HG03469 (cell line): Measurements from ENCODE around the gene HYAL2.
"Not testable (repeated sequence)": the region's sequence is repeated elsewhere in the genome, so short reads cannot be mapped to it uniquely, and the experiment has no call there.

Source experiments
- ATAC-seq: cut with Tn5 transposase; IDR thresholded peaks from one replicate; pipeline ENCODE4 v1.9.1; 2021; ENCODE audit warnings: mild to moderate bottlenecking, moderate library complexity, moderate number of reproducible peaks; ENCODE audit not compliant: unreplicated experiment

HYAL2 gene

DNA sequence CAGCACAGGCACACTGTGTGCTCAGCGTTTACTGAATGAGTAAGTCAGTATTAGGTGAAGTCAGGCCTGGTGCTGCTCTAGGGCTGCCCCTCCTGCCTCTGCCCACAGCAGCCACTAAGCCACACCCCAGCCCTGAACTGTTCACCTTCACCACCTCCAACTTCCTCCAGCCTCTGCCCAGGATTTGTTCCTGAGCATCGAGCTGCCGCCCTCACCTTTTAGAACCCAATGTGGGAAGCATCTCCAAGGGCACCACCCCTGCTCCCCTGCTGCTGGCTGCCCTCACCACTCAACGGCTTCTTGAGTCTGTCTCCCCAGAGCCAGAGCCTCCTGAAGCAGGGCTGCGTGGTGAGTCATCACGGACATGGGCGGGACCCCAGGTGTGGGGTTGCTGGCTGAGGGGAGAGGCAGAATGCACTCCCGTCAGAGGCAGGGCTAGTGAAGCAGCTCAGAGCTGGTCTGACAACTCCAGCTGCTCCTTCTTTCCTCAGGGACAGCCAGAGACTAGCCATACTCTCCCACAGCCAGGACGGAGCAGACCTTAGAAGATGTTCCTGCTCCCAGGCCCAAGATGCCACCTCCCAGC lies 5.8 kb downstream of the HYAL2 start:
- no peak for ATAC-seq

- ATAC-seq = no peak
Measured at GRCh38 chr3:50314816-50315215, 7.7 kb downstream of the HYAL2 start.

- no peak for ATAC-seq
Measured at GRCh38 chr3:50314342-50314741, 8.2 kb downstream of the HYAL2 start.

DNA sequence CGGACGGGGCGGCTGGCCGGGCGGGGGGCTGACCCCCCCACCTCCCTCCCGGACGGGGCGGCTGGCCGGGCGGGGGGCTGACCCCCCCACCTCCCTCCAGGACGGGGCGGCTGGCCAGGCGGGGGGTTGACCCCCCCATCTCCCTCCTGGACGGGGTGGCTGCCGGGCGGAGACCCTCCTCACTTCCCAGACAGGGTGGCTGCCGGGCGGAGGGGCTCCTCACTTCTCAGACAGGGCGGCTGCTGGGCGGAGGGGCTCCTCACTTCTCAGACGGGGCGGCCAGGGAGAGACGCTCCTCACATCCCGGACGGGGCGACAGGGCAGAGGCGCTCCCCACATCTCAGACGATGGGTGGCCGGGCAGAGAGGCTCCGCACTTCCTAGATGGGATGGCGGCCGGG lies 10.5 kb downstream of the HYAL2 start:
- ATAC-seq = not testable (repeated sequence)

GRCh38 chr3:50304601-50305000 lies 17.9 kb downstream of the HYAL2 start:
- ATAC-seq = no peak

DNA sequence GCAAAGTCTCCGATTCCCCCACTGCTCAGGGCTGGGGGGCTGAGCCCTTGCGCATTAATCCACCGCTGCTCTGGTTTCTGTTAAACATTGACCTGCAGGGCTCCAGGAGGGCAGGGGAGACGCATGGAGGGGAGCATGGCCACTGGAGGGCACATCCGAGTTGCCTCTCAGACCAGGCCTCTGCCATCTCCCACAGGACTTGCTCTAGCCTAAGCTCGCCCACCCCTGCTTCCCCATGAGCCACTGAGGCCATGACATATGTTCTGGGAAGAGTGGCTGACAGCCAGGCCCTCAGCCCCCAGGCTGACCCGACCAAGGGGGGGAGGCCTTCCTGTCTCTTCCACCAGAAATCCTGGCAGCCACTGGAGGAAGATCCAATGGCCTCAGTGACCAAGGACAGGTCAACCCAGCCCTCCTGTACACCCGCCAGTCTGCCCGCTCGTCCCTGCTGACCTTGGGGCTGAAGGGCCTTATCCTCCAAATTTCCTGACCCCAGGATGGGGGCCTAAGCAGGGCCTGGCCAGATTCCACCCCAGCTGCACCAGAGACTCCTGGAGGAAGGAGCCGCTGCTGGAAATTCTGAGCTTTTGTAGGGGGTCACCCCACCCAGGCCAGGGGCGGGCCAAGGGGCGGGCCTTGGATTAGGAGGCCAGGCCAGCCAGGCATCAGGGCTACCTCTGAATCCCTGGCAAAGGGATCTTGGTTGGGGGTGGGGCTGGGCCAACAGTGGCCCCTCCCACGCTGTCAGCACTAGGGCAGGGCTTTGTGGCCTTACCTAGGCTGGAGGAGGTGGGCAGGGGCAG lies 19.3 kb downstream of the HYAL2 start, which contains the start of gene HYAL1:
Gene HYAL1 (minus strand): TSS at position 562 of the 803 bp plus-strand sequence. CDS start 618 bp downstream, outside the sequence.
- no peak for ATAC-seq

GRCh38 chr3:50302095-50303012 lies 20.2 kb downstream of the HYAL2 start:
- ATAC-seq = no peak

DNA sequence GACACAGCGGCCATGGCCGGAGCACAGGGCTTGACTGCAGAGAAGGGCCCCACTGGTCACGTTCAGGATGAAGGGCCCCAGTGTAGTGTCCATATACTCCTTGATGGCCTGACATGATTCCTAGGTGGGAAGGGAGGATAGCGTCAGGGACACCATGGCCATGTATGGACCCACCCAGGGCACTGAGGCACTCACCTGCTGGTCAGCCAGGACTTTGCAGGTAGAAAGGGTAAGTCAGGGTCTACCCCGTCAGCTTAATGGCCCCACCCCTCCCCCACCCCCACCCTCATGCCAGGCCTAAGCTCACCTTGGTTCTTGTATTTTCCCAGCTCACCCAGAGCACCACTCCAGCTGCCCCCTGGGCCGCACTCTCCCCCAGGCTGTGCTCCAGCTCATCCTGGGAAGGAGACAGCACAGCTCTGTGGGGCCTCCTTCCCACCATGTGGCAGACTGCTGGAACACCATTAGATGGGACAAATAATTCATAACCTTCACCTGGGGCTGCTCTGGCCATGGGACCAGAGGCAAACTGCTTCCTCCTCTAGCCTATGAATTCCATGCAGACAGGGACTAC lies 21.8 kb downstream of the HYAL2 start:
- no peak for ATAC-seq

GRCh38 chr3:50299929-50300680 lies 22.4 kb downstream of the HYAL2 start:
- no peak for ATAC-seq

DNA sequence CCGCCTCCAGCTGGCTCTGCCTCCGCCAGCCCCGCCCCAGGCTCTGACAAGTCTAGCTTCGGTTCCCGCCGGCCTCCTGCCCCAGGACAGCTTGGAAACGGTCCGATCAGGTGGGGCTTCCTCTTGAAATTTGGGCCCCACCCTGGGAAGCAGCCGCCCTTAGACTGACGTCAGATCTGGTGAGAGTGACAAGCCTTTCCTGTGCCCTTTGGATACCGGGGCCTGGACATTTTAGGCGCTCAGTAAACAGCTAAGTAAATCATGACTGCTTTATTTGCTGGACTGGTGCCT lies 23.0 kb downstream of the HYAL2 start:
- no peak for ATAC-seq

DNA sequence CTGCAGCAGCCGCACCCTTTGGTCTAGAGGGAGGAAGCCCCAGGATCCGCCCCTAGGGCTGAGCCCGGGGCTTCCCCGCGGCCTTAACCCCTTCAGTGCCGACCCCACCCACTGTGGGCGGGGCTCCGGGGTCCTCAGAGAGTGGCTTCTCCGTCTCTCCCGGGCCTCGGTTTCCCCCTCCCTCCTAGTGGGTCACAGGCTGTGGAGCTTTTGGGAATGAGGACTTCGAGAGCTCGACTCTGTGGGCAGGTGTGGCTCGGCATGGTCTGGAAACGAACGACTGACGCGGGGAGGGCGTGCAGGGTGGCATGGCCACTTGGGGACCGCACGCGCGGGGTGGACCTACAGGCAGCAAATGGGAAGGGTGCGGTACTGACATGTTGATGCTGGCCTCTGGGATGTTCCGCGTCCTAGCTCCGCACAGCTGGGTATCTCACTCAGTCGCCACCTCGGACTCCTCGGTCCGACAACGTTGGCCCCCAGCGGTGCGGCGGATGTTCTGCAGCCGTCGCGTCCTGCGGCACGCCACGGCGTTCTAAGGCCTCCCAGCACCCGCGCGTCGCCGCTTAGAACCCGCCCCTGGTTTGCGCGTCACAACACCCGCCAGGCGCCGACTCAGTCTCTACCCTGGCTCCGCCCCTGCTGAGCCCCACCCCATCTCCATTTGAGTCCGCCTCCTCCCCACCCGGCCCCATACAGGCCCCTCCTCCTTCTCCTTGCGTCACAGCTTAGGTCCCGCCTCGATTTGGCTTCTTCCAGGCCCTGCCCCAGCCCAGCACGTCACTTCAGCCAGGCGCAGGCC lies 23.5 kb downstream of the HYAL2 start, which contains the start of the genes HYAL3 and NAA80:
Gene HYAL3 (minus strand): TSS at position 570 of the 802 bp plus-strand sequence. CDS start 3,803 bp downstream, outside the sequence.
Gene NAA80 (minus strand): TSS at position 570 of the 802 bp plus-strand sequence. CDS start 1,942 bp downstream, outside the sequence.
- ATAC-seq = peak; percentile 55

DNA sequence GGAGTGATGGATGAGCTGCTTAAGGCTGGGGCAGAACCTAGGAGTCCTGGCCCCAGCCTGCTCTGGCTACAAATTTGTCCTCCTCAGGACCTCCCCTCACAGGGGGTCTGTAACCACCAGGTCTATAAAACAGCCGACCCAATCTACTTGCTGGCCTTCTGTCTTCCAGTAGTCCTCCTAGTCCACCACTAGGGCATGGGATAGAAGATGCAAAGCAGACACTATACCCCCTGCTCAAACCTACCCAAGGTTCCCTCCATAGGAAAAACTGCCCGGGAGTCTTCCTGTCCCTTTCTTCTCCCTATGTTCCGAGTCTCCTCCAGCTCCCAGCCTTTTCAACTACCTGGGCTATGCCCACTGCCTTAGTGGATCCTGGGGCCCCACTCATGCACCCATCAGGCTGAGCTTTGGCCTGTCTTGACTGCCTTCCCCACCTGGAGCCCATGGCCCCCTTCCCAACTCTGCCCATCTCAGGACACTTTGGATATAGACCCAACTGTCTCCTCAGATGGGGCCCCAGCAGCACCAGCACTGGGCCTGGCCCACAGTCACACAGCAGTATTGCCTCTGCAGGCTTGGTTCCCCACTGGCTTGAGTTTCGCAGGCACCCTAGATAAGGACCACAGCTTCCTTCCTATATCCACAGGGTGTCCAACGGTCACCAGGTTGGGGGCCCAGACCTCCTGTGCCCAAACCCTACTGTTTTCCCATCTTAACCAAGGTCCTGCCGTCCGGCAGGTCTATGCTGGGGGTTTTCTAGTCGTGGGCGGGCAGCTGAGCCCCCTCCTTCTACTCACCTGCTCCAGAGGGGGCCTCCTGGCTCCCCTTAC lies 24.4 kb downstream of the HYAL2 start:
- ATAC-seq = no peak

GRCh38 chr3:50297384-50297775 lies 25.2 kb downstream of the HYAL2 start:
- ATAC-seq = no peak

DNA sequence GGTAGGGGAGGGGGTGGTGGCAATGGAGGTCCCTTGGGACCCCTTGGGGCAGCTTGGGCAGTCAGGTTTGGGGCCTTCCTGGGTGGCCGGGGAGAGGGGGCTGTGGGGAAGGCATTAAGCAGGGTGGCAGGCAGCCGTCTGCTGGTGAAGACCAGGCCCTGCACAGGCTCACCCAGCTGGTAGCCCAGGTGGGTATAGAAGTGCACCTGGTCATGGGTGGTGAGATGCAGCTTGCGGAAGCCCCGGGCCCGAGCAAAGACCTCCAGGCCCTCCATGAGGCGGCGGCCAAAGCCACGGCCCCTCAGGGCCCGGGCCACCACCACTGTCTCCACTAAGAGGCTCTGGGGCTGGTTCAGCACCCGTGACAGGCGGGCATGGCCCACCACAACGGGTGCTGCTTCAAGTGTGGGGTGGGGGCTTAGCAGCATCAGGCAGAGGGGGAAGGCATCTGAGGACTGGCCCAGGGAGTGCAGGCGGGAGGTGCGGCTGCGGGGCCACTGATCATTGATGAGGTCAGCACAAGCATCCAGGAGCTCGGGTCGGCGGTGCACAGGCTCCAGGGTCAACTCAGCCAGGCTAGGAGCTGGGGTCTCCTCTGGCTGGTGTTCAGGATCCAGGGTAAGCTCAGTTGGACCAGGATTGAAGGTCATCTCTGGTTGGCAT lies 25.7 kb downstream of the HYAL2 start:
- no peak for ATAC-seq

DNA sequence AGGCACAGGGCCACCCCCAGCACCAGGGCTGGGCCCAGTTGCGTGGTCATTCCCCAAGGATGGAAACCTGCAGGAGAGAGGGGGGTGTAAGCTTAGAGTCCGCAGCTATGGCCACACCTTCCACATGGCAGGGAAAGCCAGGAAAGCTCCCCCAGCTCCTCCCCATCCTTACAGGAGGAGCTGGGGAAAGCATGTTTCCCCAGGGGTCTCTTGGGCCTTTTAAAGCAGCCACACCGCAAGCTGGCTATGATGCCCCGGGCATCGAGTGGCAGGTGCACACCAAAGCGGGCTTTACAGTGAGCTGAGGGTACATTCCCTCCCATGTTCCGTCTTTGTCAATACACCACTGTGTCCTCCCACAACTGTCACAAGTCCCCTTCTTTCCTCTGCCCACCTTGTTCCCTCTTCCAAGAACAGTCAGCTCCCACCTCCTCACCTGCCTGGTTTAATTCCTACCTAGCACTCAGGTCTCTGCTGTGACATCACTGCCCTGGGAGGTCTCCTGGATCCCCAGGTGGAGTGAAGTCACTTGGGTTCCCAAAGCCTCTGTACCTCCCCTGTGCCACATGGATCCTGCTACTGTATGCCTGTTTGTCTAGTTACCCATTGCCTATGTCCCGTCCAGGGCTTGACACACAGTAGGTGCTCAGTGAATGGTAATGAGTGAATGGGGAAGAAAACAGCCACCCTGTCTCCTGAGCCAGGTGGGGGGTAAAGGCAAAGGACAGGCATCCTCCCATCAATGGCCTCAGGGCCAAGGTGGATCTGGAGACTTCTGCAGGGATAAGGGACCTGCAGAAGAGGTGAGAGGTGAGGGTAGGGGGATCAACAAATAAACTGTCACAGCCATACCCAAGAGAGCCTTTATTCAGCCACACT lies 26.8 kb downstream of the HYAL2 start:
- no peak for ATAC-seq

GRCh38 chr3:50294492-50295403 lies 27.8 kb downstream of the HYAL2 start:
- ATAC-seq = no peak
